HG02763 (cell line): ENCODE measurements around the gene GAREM2.

Experiments
- ATAC-seq: cut with Tn5 transposase; IDR thresholded peaks from one replicate; pipeline ENCODE4 v1.9.1; 2021; ENCODE audit warnings: mild to moderate bottlenecking, moderate library complexity; ENCODE audit not compliant: unreplicated experiment

GAREM2 gene

GRCh38 chr2:26185954-26186770 is 13.3 kb downstream of the GAREM2 start:
- ATAC-seq: no peak

DNA sequence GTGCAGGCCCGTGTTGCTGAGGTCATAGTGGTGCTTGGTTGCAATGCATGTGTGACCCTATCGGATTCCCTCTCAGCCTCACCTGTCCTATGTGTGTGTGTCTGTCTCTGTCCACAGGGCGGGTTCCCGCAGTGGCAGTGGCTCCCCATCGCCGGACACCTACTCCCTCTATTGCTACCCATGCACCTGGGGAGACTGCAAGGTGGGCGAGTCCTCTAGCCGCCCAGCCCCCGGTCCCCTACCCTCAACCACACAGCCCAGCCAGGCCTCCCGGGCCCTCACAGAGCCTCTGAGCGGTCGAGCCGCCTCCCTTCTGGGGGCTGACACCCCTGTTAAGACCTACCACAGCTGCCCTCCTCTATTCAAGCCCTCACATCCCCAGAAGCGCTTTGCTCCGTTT is 14.2 kb downstream of the GAREM2 start:
- no peak for ATAC-seq

GRCh38 chr2:26187537-26188104 is 14.7 kb downstream of the GAREM2 start:
- no peak for ATAC-seq

DNA sequence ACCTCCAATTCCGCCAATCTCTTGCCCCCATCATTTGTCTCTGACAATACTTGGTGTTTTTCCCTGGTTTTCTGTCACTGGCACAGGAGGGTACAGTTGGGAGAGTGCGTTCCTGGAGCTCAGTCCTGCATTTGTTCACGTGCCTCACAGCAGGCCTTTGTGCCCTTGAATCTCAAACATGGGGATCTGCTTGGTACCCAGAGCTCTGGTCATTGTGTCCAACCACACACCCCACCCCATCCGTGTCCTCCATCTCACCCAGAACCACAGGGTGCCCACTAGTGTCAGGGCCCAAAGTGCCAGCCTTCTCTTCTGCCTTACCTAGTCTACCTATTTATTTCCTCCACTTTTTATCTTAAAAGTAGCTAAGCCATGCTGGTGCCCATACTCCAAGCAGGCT is 16.2 kb downstream of the GAREM2 start:
- ATAC-seq: no peak

DNA sequence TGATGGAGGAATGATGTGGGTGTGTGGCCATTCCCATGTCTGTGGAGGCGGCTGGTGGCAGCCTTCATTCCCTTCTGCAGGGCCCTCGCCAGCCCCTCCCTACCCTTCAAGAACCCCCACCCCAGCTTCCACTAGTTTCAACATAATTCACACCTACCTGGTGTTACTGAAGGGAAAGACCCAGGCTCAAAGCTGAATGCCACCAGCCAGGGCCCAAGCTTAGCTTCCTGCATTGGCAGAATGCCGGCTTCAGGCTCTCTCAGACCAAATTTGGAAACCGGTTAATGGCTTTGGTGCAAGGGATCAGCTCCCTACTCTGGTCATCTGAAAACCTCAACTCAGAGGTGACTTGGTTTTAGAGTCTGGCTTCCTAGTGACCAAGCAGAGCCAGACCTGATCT is 16.9 kb downstream of the GAREM2 start:
- no peak for ATAC-seq

GRCh38 chr2:26190369-26190768 is 17.5 kb downstream of the GAREM2 start:
- ATAC-seq: no peak

DNA sequence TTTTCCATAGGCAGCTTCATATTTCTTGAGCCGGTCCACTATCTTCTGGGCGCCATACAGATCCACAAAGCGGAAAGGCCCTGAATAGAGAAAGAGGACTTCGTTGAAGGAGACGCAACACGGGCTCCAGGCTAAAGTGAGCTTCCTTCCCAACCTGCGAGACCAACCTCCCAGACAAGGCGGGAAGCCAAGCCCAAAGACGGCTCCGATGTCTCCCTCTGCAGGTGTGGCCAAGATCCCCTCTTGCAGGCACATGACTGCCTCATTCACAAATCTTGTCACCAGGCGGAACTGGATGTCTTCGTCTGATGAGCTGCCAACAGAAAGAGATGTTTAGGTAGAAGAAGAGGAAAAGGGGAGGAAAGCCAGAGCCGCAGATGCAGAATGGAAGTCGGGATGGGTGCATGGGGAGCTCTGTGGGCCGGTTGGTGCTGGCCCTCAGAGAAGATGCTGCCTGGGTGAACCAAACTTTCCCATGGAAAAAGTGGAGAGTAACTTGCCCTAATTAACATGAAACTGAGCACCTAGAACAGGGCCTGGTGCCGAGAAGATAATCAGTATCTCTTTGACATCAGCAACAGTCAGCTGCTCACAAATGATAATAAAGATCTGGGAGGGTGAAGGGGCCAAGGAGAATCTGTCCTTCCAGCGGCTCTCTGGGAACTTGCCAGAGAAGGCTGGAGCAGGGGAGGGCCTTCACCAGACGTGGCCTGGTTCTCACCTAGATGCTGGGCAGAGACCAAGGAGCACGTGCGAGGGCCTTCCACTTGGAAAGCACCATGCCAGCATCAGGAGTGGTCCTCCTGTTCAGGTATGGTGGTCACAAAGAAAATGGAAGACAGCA is 18.6 kb downstream of the GAREM2 start:
- ATAC-seq: no peak

- ATAC-seq: no peak
These were observed 20.8 kb downstream of the GAREM2 start for GRCh38 chr2:26193578-26194231.

GRCh38 chr2:26195040-26195984 is 22.4 kb downstream of the GAREM2 start:
- no peak for ATAC-seq

GRCh38 chr2:26196683-26197418 is 24.0 kb downstream of the GAREM2 start:
- ATAC-seq: no peak

DNA sequence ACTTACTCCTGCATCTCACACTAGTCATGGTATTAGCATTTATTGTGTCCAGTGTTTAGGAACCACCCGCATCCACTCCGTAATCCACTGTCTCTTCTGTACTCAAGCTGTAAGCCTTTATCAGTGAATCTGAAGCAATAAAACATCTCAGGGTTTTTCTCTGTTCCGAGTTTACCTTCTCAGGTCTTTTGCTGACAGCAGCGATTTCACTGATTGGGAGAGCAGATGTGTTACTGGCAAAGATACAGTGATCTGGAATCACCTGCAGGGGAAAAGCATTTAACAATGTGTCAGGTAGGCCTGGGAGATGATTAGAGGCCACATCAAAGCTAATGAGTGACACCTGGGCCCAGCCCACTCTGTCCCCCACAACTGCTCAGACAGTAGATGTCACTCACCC is 24.6 kb downstream of the GAREM2 start:
- ATAC-seq: no peak

DNA sequence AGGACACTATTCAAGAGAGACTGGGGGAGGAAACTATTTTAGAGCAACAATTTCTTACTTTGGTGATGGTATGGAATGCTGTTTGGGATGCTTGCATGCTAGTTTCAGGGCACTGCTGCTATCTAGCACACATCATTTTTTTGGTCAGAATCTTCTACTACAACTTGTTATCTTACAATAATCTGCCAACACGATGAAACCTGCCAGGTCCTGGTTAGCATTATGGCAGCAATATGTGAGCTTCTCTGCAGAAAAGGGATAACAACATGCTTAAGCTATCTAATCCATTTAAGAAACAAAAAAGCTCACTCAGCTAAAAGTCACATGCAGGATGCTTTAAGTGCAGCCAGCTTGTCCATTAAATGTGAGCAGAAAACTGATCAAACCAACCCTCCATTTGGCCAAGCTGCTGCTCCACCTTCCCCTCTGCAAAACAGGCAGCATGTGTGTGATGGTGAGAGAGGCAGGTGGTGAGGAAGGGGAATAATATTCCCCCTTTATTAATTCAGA is 30.1 kb downstream of the GAREM2 start:
- no peak for ATAC-seq

DNA sequence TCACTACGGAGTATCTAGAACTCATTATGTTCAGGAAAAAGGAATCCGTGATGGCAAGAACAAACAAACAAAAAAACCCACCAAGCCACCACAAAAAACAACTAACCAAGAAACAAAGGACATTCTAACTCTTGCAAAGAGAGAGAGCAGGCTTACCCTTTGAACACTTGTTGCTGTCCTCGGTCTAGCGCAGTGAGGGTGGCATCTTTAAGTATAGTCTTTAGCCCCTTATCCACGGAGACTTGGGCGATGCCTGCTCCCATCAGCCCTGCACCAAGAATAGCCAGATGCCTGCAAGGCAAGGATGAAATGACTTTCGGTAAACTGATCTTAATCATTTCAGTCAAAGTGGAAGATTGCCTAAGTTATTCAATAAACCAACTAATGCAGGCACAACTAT is 31.0 kb downstream of the GAREM2 start:
- no peak for ATAC-seq

GRCh38 chr2:26212011-26212410 is 39.1 kb downstream of the GAREM2 start:
- ATAC-seq: no peak

DNA sequence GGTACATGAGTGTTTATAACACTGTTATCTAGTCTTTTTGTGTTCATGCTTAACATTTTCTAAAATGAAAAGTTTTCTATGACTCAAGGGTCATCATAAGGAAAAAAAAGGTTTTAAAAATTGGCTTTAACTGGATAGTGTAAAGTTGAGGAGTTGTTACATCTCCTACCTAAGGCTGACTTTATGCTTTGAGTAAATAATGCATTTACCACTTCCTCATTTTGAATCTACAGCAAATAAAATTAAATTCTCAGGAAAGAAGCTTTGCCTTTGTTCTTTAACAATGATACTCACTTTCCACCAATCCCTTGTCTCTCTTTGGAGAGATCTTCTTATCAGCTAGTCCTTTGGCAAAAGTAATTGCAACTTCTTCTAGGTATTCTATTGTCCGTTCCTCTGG is 41.9 kb downstream of the GAREM2 start:
- no peak for ATAC-seq

DNA sequence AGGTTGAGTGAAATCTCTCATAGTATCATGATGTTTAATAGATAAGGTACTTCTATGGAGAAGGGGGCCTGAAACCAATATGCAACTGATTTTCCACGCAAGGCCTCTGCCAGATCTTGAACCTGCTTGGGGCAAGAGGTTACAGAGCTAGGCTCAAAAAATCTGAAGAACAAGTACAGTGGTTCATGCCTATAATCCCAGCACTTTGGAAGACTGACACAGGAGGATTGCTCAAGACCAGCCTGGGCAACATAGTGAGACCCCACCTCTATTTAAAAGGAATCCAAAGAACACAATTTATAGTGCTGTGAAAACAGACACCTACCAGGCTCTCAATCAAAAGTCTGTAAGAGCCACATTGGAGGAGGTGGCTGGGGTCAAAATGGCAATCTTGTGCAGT is 42.9 kb downstream of the GAREM2 start:
- ATAC-seq: no peak

DNA sequence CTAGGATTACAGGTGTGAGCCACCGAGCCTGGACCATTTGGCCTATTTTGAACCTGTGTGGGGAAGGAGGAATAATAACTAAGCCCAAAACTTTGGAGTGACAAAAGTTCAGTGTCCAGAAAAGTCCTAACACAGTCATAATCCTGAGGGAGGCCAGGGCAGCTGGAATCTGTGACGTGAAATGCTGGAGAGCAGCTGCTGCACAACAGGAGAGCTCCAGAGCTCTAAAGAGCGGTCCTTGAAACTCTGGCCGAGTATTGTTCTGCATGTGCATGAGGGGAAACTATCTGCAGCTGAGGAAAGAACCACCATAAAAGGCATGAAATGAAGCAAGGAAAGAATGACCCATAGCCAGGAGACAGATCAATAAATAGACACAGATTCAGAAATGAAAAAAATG is 43.7 kb downstream of the GAREM2 start:
- ATAC-seq: no peak

- ATAC-seq: no peak
These were observed 44.8 kb downstream of the GAREM2 start for GRCh38 chr2:26217720-26218119.

DNA sequence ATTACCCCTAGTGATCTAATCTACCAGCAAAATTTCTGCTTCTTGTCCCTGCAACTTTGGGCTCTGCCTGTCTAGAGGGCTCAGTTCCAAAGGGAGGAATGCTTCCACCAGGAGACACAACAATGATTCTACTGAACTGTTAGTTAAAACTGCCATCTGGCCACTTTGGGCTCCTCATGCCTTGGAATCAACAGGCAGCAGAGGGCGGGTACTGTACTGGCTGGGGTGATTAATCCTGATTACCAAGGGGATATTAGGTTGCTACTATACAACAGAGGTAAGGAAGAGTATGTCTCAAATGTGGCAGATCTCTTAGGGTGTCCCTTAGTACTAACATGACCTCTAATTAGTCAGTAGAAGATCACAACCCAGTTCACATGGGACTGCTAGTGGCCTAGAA is 50.1 kb downstream of the GAREM2 start:
- ATAC-seq: no peak
